SU-DHL-6 (cell line): ENCODE data around the gene RAD51B.

Experiments used
- EZH2phosphoT487 ChIP-seq: fragments of 200-600 bp; sonication (generic), shearing (Covaris generic); conservative IDR thresholded peaks from 2 replicates; pipeline ENCODE4 v1.6.1; 2018; ENCODE audit warnings: mild to moderate bottlenecking, antibody characterized with exemption, low read length, moderate library complexity, mixed read lengths
- TF ChIP-seq, protein P1 (sequence below): fragments of 200-600 bp; sonication (generic); IDR thresholded peaks from one replicate; pipeline ENCODE4 v1.5.1; 2017; ENCODE audit warnings: antibody characterized with exemption, mild to moderate bottlenecking, low read length, moderate library complexity; ENCODE audit not compliant: insufficient read depth, poor library complexity, severe bottlenecking

- TF ChIP-seq, protein P1, sequence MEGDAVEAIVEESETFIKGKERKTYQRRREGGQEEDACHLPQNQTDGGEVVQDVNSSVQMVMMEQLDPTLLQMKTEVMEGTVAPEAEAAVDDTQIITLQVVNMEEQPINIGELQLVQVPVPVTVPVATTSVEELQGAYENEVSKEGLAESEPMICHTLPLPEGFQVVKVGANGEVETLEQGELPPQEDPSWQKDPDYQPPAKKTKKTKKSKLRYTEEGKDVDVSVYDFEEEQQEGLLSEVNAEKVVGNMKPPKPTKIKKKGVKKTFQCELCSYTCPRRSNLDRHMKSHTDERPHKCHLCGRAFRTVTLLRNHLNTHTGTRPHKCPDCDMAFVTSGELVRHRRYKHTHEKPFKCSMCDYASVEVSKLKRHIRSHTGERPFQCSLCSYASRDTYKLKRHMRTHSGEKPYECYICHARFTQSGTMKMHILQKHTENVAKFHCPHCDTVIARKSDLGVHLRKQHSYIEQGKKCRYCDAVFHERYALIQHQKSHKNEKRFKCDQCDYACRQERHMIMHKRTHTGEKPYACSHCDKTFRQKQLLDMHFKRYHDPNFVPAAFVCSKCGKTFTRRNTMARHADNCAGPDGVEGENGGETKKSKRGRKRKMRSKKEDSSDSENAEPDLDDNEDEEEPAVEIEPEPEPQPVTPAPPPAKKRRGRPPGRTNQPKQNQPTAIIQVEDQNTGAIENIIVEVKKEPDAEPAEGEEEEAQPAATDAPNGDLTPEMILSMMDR = no peak
- TF ChIP-seq EZH2phosphoT487 = no peak
Measured at GRCh38 chr14:68703093-68703492, 883.5 kb downstream of the RAD51B start.
